Caco-2 (cell line): ENCODE data around the gene ASXL1. TPM values are rescaled to one million over a fixed set of nuclear protein-coding genes. Genes with fewer than 3 reads are reported as not detected.
"Not testable (repeated sequence)": the region's sequence is repeated elsewhere in the genome, so short reads cannot be mapped to it uniquely, and the experiment has no call there.

Experiments
- BruUV-seq: library from RNA; stranded (reverse); fragments of 400-500 nt; replicated peaks from 2 replicates; lab custom pipeline; 2021; lab: Mats Ljungman, UMichigan
- CTCF ChIA-PET: fragments of 300-600 bp; sonication (Branson Sonifier 250); formaldehyde crosslinking; loops from one replicate; lab custom pipeline; 2022; ENCODE audit warnings: antibody characterized with exemption; lab: Charles Lee
- POLR2A ChIA-PET: fragments of 300-600 bp; sonication (Branson Sonifier 250); formaldehyde crosslinking; loops from one replicate; lab custom pipeline; 2022; ENCODE audit warnings: antibody characterized with exemption; lab: Charles Lee
- DNase-seq, 2 experiments: peaks; one replicate each; pipeline versions ENCODE4 v3.0.0 to v3.0.0-alpha.2; 2020 to 2022
- H3K27me3 ChIP-seq: replicated peaks from 2 replicates; pipeline ENCODE4 v1.6.0; 2011; ENCODE audit warnings: low read length; ENCODE audit not compliant: control insufficient read depth, insufficient read depth
- H3K36me3 ChIP-seq: 2 replicates; pipeline ENCODE4 v1.5.1; 2011; ENCODE audit warnings: low read length; ENCODE audit not compliant: control insufficient read depth, insufficient read depth
- H3K4me1 ChIP-seq: fragments of 250-450 bp; sonication (Bioruptor Pico); 2 replicates; pipeline ENCODE4 v1.5.1; 2020; ENCODE audit warnings: mild to moderate bottlenecking
- H3K4me3 ChIP-seq: 2 replicates; pipeline ENCODE4 v1.5.1; 2011; ENCODE audit warnings: low read depth, mild to moderate bottlenecking, control low read depth, low read length
- H3K9me3 ChIP-seq: fragments of 250-450 bp; sonication (Bioruptor Pico); 2 replicates; pipeline ENCODE4 v1.5.1; 2020; ENCODE audit warnings: mild to moderate bottlenecking, moderate library complexity
- H3K27ac Mint-ChIP-seq: one replicate; pipeline ENCODE4 v1.8.0; 2022; ENCODE audit warnings: mixed read lengths; ENCODE audit not compliant: unreplicated experiment
- H3K27me3 Mint-ChIP-seq: one replicate; pipeline ENCODE4 v1.8.0; 2022; ENCODE audit warnings: mixed read lengths; ENCODE audit not compliant: insufficient read depth, unreplicated experiment
- H3K36me3 Mint-ChIP-seq: one replicate; pipeline ENCODE4 v1.8.0; 2022; ENCODE audit warnings: mild to moderate bottlenecking, mixed read lengths; ENCODE audit not compliant: insufficient read depth, unreplicated experiment
- H3K4me1 Mint-ChIP-seq: one replicate; pipeline ENCODE4 v1.8.0; 2022; ENCODE audit warnings: low read depth, mixed read lengths; ENCODE audit not compliant: unreplicated experiment
- H3K4me3 Mint-ChIP-seq: one replicate; pipeline ENCODE4 v1.8.0; 2022; ENCODE audit warnings: mild to moderate bottlenecking, moderate library complexity, mixed read lengths; ENCODE audit not compliant: unreplicated experiment
- H3K9me3 Mint-ChIP-seq: one replicate; pipeline ENCODE4 v1.8.0; 2022; ENCODE audit warnings: mixed read lengths; ENCODE audit not compliant: unreplicated experiment
- CTCF ChIP-seq, 2 experiments: fragments of 200-600 bp in 1 of 2; IDR thresholded peaks; 1 replicate in 1 of 2; 2 replicates in 1 of 2; pipeline versions ENCODE4 v1.5.1 to v1.8.0; 2011 to 2022; ENCODE audit warnings: antibody characterized with exemption in 1 of 2, control low read depth in 1 of 2, inconsistent platforms in 1 of 2, low read depth in 1 of 2, low read length in 1 of 2, mild to moderate bottlenecking in 1 of 2, moderate library complexity in 1 of 2; ENCODE audit not compliant: insufficient read depth in 1 of 2, severe bottlenecking in 1 of 2, unreplicated experiment in 1 of 2
- intact Hi-C: fragments of 100-400 bp; cut with micrococcal nuclease; formaldehyde crosslinking; loops from one replicate; pipeline ENCODE4 v1.10.0; 2022; ENCODE audit not compliant: unreplicated experiment
- total RNA-seq: library from RNA; stranded (reverse); gene quantifications from 2 replicates; pipeline ENCODE4 v1.2.3, GENCODE V29; 2022

The ASXL1 gene
- total RNA-seq, 1 experiment from 2014 or later = 226 TPM

GRCh38 chr20:32368925-32369324 is 10.8 kb downstream of the ASXL1 start:
- POLR2A ChIA-PET = interaction anchor here (0.6 kb wide), 1 partner anchor 112 kb away, joined by 3 read pairs; no protein-coding TSS in a partner anchor
- BruUV-seq = no TSS peak
- H3K27ac Mint-ChIP-seq = no peak overlapping the region
- Histone ChIP-seq H3K36me3 (peaks cover 6% of the 10 kb centered on the region; the same call in 1 of the 2 replicates), H3K9me3 (no peaks in the 10 kb centered on the region), H3K4me3 (no peak overlapping the region), H3K27me3 (no peaks in the 10 kb centered on the region), H3K4me1 (peaks cover 19% of the 10 kb centered on the region)
- intact Hi-C loops = loop anchor here (1.0 kb wide), 1 partner anchor 10 kb away; no protein-coding TSS in a partner anchor
- CTCF ChIA-PET = no interaction called here
- peaks cover 61% of the 10 kb centered on the region for H3K36me3 Mint-ChIP-seq
- no peaks in the 10 kb centered on the region for H3K27me3 Mint-ChIP-seq
- TF ChIP-seq CTCF (IDR thresholded peaks at IDR 0.05; ENCODE audit: insufficient read depth in 1 of 2, low read depth in 1 of 2, low read length in 1 of 2, severe bottlenecking in 1 of 2, unreplicated experiment in 1 of 2) = no peak
- DNase-seq = no peak
- H3K9me3 Mint-ChIP-seq = no peaks in the 10 kb centered on the region
- no peak overlapping the region for H3K4me3 Mint-ChIP-seq
- H3K4me1 Mint-ChIP-seq = peaks cover 36% of the 10 kb centered on the region

DNA sequence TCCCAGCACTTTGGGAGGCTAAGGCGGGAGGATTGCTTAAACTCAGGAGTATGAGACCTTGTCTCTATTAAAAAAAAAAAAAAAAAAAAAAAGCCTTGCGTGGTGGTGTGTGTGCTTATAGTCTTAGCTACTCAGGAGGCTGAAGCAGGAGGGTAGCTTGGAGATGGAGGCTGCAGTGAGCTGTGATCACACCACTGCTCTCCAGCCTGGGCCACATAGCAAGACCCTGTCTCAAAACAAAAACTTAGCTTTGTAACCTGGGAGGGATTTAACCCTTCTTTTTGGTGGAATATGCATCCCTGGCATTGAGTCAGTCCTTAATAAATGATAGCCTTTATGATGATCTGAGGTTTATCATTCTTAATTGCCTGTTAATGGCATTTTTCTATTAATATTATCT is 12.8 kb downstream of the ASXL1 start:
- no peaks in the 10 kb centered on the region for H3K27me3 ChIP-seq
- no peaks in the 10 kb centered on the region for H3K9me3 ChIP-seq
- Mint-ChIP-seq H3K27ac (no peak overlapping the region), H3K9me3 (no peaks in the 10 kb centered on the region), H3K4me3 (no peak overlapping the region), H3K4me1 (peaks cover 28% of the 10 kb centered on the region), H3K27me3 (no peaks in the 10 kb centered on the region), H3K36me3 (peaks cover 79% of the 10 kb centered on the region)
- ChIA-PET POLR2A (interaction anchor here (0.7 to 1.2 kb wide), 2 partner anchors 12 to 139 kb away, joined by 5 to 6 read pairs; no protein-coding TSS in a partner anchor), CTCF (interaction anchor here (0.6 kb wide), 1 partner anchor 28 kb away, joined by 4 read pairs; no protein-coding TSS in a partner anchor)
- H3K36me3 ChIP-seq = peaks cover 6% of the 10 kb centered on the region; the same call in 1 of the 2 replicates
- peaks cover 17% of the 10 kb centered on the region for H3K4me1 ChIP-seq
- intact Hi-C loops = no loop called here
- DNase-seq = no peak
- BruUV-seq = no TSS peak
- no peak for TF ChIP-seq CTCF (IDR thresholded peaks at IDR 0.05; ENCODE audit: insufficient read depth in 1 of 2, low read depth in 1 of 2, low read length in 1 of 2, severe bottlenecking in 1 of 2, unreplicated experiment in 1 of 2)
- no peak overlapping the region for H3K4me3 ChIP-seq

GRCh38 chr20:32378461-32378860 is 20.3 kb downstream of the ASXL1 start:
- TF ChIP-seq CTCF (IDR thresholded peaks at IDR 0.05; ENCODE audit: insufficient read depth in 1 of 2, low read depth in 1 of 2, low read length in 1 of 2, severe bottlenecking in 1 of 2, unreplicated experiment in 1 of 2) = no peak
- no peak for DNase-seq
- Mint-ChIP-seq H3K27ac (peak overlapping the region; percentile 8), H3K4me3 (no peak overlapping the region), H3K27me3 (no peaks in the 10 kb centered on the region), H3K4me1 (no peaks in the 10 kb centered on the region), H3K36me3 (peaks cover 86% of the 10 kb centered on the region), H3K9me3 (no peaks in the 10 kb centered on the region)
- Histone ChIP-seq H3K4me1 (peaks cover 4% of the 10 kb centered on the region; the same call in 1 of the 2 replicates), H3K9me3 (0 out of 2 replicates have a peak, but pooled peaks cover 3% of the 10 kb centered on the region), H3K4me3 (no peak overlapping the region), H3K36me3 (peaks cover 1% of the 10 kb centered on the region; the same call in 1 of the 2 replicates), H3K27me3 (no peaks in the 10 kb centered on the region)
- ChIA-PET POLR2A (no interaction called here), CTCF (interaction anchor here (0.6 kb wide), 1 partner anchor 20 kb away, joined by 3 read pairs; the partner anchor contains the start of gene ASXL1)
- intact Hi-C loops = no loop called here
- no TSS peak for BruUV-seq

GRCh38 chr20:32380037-32380436 is 21.9 kb downstream of the ASXL1 start:
- H3K27me3 ChIP-seq, H3K4me3 Mint-ChIP-seq, H3K27me3 Mint-ChIP-seq, H3K36me3 ChIP-seq, H3K4me1 ChIP-seq, BruUV-seq, H3K4me3 ChIP-seq, DNase-seq, POLR2A ChIA-PET, H3K27ac Mint-ChIP-seq, CTCF ChIA-PET, H3K9me3 Mint-ChIP-seq, H3K4me1 Mint-ChIP-seq, H3K9me3 ChIP-seq, intact Hi-C loops: not testable (repeated sequence)
- peaks cover 87% of the 10 kb centered on the region for H3K36me3 Mint-ChIP-seq
